Body of pancreas (tissue), 4 donors: ENCODE data around the gene CREBRF.

Source experiments
- POLR2A ChIP-seq, 3 donors: fragments of 450-650 bp; IDR thresholded peaks; one replicate each; pipeline ENCODE4 v1.6.1; 2016; ENCODE audit warnings: antibody characterized with exemption in 3 of 3, mild to moderate bottlenecking in 2 of 3
- TF ChIP-seq, protein P1 (sequence below), 7 experiments: fragments of 450-650 bp in 4 of 7; fragments of 200-600 bp in 3 of 7; sonication (generic) in 3 of 7; IDR thresholded peaks; one replicate each; pipeline ENCODE4 v1.5.1; 2016 to 2019; ENCODE audit warnings: antibody characterized with exemption in 7 of 7

- TF ChIP-seq, protein P1, sequence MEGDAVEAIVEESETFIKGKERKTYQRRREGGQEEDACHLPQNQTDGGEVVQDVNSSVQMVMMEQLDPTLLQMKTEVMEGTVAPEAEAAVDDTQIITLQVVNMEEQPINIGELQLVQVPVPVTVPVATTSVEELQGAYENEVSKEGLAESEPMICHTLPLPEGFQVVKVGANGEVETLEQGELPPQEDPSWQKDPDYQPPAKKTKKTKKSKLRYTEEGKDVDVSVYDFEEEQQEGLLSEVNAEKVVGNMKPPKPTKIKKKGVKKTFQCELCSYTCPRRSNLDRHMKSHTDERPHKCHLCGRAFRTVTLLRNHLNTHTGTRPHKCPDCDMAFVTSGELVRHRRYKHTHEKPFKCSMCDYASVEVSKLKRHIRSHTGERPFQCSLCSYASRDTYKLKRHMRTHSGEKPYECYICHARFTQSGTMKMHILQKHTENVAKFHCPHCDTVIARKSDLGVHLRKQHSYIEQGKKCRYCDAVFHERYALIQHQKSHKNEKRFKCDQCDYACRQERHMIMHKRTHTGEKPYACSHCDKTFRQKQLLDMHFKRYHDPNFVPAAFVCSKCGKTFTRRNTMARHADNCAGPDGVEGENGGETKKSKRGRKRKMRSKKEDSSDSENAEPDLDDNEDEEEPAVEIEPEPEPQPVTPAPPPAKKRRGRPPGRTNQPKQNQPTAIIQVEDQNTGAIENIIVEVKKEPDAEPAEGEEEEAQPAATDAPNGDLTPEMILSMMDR (IDR thresholded peaks at IDR 0.05) = no peak
- TF ChIP-seq POLR2A (IDR thresholded peaks at IDR 0.05) = no peak
These were observed 30.5 kb upstream of the CREBRF start for GRCh38 chr5:173025651-173026050.
